Skeletal muscle cell (primary cell): ENCODE results near the gene PPP2R5B.

ENCODE experiments used
- DNase-seq: peaks from one replicate; pipeline ENCODE4 v3.0.0-alpha.2; 2010; ENCODE audit warnings: low read depth
- H3K4me3 ChIP-seq: 2 replicates; pipeline ENCODE4 v1.5.1; 2011; ENCODE audit warnings: low read depth, mild to moderate bottlenecking, control low read depth, low read length, moderate library complexity

PPP2R5B gene

GRCh38 chr11:64887757-64888405 is 36.6 kb upstream of the PPP2R5B start:
- no peak for DNase-seq
- H3K4me3 ChIP-seq: no peak overlapping the region

- DNase-seq: no peak
- H3K4me3 ChIP-seq: no peak overlapping the region
Measured at GRCh38 chr11:64888406-64888728, 36.1 kb upstream of the PPP2R5B start.

DNA sequence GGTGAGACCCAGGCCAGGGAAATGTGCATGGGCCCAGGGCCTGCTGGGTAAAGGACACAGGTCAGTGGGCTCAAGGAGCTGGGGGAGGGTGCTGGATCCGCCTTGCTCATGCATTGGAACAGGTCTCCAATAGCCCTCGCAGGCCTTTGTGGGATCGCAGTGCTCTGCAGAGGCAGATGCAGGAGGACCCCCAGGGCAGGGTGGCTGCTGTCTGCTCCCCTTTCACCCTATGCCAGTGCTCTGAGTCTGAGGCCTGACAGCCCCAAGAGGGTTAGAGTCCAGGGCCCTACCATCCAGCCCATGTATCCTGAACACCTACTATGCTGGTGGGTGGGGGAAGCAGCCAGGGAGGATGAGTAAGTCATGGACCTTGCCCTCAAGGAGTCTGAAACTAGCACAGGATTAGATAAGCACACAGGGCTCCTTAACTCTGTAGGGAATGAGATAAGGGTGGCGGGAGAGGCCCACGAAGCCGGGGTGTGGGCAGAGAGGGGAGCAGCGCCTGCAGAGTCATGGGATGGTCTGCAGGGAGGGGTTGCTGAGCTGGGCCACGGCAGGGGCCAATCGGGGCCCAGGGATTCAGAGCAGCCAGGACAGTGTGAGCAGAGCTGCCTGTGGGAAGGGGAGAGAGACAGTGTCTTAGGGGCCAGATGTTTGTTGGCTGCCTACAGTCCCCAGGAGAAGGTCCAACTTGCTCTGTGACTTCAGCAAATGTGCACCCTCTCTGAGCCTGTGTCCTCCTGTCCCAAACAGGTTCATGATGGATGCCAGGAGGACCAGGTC is 35.6 kb upstream of the PPP2R5B start:
- DNase-seq: no peak
- H3K4me3 ChIP-seq: no peak overlapping the region

GRCh38 chr11:64890522-64890939 is 34.0 kb upstream of the PPP2R5B start:
- no peak for DNase-seq
- no peak overlapping the region for H3K4me3 ChIP-seq

DNA sequence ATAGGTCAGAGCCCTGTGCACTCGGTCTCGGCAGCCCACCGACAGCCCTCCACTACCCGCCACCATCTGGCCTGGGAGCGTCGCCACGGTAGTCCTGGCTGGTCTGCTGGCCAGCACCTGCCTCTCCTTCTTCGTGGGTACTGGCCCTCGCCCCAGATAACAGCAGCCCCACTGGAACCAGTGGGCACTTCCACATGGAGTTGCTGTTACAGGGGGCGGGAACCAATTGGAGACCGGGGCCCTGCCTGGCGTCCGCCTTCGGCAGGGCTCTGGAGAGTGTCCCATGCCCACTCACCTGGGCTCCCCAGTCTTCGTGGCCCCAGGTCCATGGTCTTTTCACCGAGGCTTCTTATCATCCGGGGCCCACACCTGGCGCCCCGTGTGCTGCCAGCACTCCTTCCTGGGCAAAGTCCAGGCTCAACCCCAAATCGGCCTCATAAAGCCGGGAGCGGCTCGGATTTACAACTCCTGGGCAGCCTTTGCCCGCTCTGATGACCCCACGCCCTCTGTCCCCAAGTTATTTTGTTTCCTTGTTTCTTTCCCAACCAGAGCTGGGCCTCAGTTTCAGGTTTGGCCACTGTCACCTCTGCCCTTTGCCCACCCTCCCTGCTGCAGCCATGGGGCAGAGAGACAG is 33.2 kb upstream of the PPP2R5B start:
- no peak for DNase-seq
- no peak overlapping the region for H3K4me3 ChIP-seq

GRCh38 chr11:64891880-64892279 is 32.6 kb upstream of the PPP2R5B start:
- DNase-seq: no peak
- no peak overlapping the region for H3K4me3 ChIP-seq

DNA sequence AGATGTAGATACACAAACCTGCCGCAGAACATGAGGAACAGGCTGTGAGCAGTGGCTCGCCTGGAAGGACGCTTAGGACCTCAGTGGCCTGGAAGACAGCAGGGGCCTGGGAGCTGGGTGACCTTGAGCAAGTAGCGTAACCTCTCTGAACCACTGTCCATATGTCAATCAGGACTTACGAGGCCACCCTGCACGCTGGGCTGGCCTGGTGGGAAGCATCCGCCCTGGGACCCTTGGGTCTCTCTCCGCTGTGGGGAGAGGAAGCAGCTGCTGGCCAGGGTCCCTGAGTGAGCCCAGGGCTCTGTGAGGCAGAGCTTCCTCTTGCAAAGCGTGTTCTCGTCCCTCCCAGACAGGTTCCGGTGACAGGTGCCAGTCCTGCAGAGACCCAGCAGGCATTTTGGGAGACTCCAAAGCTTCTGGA is 32.1 kb upstream of the PPP2R5B start:
- no peak for DNase-seq
- H3K4me3 ChIP-seq: no peak overlapping the region

DNA sequence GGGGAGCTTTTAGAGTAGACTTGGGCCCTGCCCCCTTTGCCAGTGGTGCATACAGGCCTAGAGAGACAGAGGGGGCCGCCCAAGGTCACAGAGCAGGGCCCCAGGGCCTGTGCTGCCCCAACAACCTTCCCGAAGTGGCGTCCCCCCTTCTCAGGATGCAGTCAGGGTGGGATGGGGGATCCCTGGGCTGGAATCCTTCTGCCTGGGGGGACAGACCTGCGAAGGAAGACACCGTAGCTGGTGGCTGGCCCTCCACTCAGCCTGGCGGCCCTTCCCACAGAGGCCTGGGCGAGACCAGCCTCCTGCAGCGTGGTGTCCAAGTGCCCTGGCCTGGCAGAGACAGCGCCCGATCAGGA is 31.7 kb upstream of the PPP2R5B start:
- H3K4me3 ChIP-seq: no peak overlapping the region
- DNase-seq: no peak

- H3K4me3 ChIP-seq: no peak overlapping the region
- DNase-seq: no peak
Measured at GRCh38 chr11:64893194-64894069, 31.1 kb upstream of the PPP2R5B start.

DNA sequence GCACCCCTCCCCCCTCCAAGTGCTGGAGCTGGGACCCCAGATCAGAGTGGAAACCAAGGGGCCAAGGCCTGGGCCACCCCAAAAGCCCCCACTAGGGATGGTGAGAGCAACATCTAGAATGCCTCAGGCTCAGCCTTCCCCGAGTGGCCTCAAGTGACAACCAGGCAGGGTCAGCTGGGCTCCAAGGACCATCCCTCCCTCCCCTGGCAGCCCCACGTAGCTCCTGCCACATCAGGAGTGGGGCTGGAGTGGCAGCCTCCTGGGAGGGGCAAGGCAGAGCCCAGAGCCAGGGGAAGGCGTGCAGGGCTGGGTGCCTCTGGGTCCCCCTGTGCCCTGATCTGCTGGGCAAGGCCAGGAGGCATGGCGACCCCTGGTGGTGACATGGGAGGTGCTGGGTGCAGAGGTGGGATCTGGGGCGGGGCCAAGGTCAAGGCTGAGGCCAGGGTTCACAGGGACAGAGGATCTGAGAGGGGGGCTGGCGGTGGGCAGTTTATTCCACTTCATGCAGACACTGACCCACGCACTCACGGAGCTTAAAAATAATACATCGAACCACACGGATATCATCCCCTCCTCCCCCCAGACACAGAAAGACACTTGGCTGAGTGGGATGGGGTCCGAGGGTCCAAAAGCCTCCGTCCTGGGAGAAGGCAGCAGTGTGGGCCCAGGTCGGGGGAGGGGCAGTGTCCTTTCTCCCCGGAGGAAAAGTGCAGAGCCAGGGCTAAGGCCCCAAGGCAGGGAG is 30.2 kb upstream of the PPP2R5B start:
- no peak overlapping the region for H3K4me3 ChIP-seq
- no peak for DNase-seq

GRCh38 chr11:64894812-64895452 is 29.6 kb upstream of the PPP2R5B start:
- no peak overlapping the region for H3K4me3 ChIP-seq
- DNase-seq: no peak

DNA sequence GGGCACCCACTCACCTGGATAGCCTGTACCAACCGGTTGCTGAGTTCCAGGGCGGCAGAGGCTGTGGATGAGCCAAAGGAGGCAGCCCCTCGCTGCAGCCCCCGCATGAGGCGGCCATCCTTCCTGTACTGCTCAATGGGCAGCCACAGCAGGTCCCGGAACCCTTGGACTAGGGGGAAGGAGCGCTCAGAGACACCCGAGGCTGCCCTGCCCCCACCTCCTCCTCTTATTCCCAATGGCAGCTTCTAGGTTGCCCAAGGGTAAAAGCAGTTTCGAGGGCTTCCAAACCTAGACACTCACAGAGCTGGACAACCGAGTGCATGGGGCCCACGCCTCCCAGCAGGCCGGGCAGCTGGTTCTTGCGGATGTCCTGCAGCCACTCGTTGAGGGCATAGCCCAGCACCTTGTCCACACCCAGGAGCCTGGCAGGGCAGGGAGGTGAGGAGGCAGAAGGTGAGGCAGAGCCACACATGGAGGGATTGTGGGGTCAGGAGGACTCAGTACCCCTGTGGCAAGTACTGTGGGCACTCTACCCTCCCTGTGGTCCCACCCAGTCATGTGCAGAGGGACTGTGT is 28.0 kb upstream of the PPP2R5B start:
- no peak for DNase-seq
- H3K4me3 ChIP-seq: no peak overlapping the region

DNA sequence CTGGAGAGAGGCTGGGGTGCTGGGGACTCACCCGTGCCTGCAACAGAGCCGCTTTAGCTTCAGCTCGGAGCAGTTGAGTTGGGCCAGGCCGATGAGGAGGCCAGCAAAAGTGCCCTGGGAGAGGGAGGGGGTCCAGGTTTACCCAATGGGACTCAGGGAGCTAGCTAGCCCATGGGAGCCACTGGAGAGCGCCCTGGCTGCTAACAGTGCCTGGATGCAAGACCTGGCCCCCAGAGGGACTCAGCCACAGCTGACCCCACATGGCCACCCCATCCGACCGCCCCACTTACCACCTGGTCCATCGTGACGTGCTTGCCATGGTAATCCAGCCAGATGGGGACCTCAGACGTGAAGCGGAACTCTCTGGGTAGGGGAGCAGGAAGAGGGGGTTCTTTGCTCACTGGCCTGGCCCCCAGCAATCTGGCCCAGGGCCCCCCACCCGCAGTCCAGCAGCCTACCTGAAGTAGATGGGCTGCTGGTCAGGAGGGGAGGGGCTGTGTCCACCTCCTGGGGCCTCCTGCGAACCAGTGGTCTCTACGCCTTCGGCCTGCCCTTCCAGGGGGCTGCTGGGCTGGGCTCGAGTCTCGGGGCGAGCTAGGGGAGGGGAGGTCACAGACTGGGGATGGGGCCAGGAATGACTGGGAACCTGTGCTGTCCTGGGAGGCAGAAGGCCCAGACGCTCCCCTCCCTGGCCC is 27.0 kb upstream of the PPP2R5B start:
- H3K4me3 ChIP-seq: no peak overlapping the region

DNA sequence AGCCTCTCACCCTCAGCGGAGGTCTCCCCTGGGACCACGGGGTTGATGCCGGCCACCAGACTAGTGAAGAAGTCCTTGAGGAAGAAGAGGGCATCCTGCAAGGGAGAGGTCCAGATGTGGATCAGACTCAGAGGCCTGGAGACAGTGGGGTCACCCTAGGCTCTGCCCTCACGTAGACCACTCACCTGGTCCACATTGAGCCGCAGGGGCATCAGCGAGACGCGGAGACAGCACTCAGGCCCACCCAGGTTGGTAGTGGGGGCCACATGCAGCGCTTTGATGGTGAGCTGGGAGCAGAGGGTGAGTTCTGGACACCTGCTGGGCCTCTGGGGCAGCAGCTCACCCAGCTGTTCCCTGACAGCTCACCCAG is 26.4 kb upstream of the PPP2R5B start:
- DNase-seq: no peak
- H3K4me3 ChIP-seq: no peak overlapping the region

More for the DNA sequence above, 27.0 kb upstream of the PPP2R5B start:
- DNase-seq: no peak

- no peak overlapping the region for H3K4me3 ChIP-seq
- DNase-seq: no peak
Measured at GRCh38 chr11:64898541-64898940, 25.9 kb upstream of the PPP2R5B start.

DNA sequence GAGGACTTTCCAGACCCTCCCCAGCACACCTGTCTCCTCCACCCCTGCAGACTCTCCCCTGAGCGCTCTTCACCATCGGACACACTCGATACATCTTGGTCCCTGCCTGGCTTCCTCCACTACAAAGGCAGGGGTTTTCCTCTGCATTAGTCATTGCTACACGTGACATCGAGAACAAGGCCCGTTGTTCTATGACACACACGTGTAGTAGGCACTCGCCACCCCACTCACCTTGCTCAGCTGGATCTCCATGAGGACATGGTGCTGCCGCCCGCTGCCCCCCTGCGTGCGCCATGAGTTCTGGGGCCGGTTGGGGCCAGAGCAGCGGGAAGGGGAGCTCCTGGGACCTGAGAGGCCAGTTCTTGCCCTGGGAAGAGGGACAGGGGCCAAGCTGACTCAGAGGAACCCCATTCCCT is 24.2 kb upstream of the PPP2R5B start:
- no peak overlapping the region for H3K4me3 ChIP-seq

GRCh38 chr11:64900774-64901173 is 23.7 kb upstream of the PPP2R5B start:
- H3K4me3 ChIP-seq: no peak overlapping the region
- DNase-seq: no peak

More for the DNA sequence above, 24.2 kb upstream of the PPP2R5B start:
- DNase-seq: no peak
